Adipose tissue (tissue), 3 donors: ENCODE measurements around the gene TRABD2B. TPM values are rescaled to one million over a fixed set of nuclear protein-coding genes. Genes with fewer than 3 reads are reported as not detected.

ENCODE experiments used
- H3K27ac ChIP-seq: one replicate; pipeline ENCODE4 v1.5.1; 2013; ENCODE audit warnings: low read depth, low read length
- WGBS, 3 donors: extraction: QIAGEN DNeasy Blood & Tissue Kit; methylation state at CpG; one replicate each; pipeline ENCODE4 v1.1.7; 2013; 5-methylcytosine and 5-hydroxymethylcytosine counted together
- polyA plus RNA-seq, 3 donors: library from polyadenylated mRNA; stranded (reverse); fragments of 200-250 nt; gene quantifications; one replicate each; pipeline ENCODE4 v1.2.3, GENCODE V29; 2013
- donor health status: healthy with polysubstance abuse.
- donor health status: Bipolar disorder and iron deficiency.
- donor health status: healthy.

Gene TRABD2B
- polyA plus RNA-seq, 3 donors, result 0.46 to 2.4 (median 1.0) TPM

GRCh38 chr1:47753808-47754207, 243.4 kb downstream of the TRABD2B start:
- no peak overlapping the region for H3K27ac ChIP-seq
- WGBS, 3 donors, result 71 to 91% (median 82%) methylated on average over 1 of the region's 1 CpG

- no peak overlapping the region for H3K27ac ChIP-seq
- WGBS, 3 donors, result 79 to 93% (median 93%) methylated on average over 12 of the region's 12 CpGs
These were observed 244.6 kb downstream of the TRABD2B start for GRCh38 chr1:47752559-47752958.

GRCh38 chr1:47751996-47752451, 245.2 kb downstream of the TRABD2B start:
- no peak overlapping the region for H3K27ac ChIP-seq
- WGBS, 3 donors, result 51 to 75% (median 62%) methylated on average over 15 of the region's 15 CpGs

GRCh38 chr1:47751193-47751592, 246.0 kb downstream of the TRABD2B start:
- H3K27ac ChIP-seq, result no peak overlapping the region
- WGBS, 3 donors, result 70 to 81% (median 71%) methylated on average over 4 of the region's 4 CpGs

GRCh38 chr1:47745715-47746609, 251.2 kb downstream of the TRABD2B start:
- H3K27ac ChIP-seq, result no peak overlapping the region
- WGBS, 3 donors, result 67 to 75% (median 75%) methylated on average over 8 of the region's 8 CpGs

- WGBS, 3 donors, result 83 to 89% (median 88%) methylated on average over 8 to 9 of the region's 9 CpGs
- H3K27ac ChIP-seq, result no peak overlapping the region
These were observed 254.1 kb downstream of the TRABD2B start for GRCh38 chr1:47742890-47743760.

GRCh38 chr1:47738560-47739182, 258.5 kb downstream of the TRABD2B start:
- 23 to 30% (median 29%) methylated on average over 7 to 8 of the region's 8 CpGs for WGBS, 3 donors

GRCh38 chr1:47732489-47732888, 264.7 kb downstream of the TRABD2B start:
- 75 to 79% (median 77%) methylated on average over 4 of the region's 4 CpGs for WGBS, 3 donors
- H3K27ac ChIP-seq, result no peak overlapping the region

More at GRCh38 chr1:47738560-47739182, 258.5 kb downstream of the TRABD2B start:
- no peak overlapping the region for H3K27ac ChIP-seq

GRCh38 chr1:47731730-47732129, 265.5 kb downstream of the TRABD2B start:
- 80 to 88% (median 87%) methylated on average over 8 of the region's 8 CpGs for WGBS, 3 donors

GRCh38 chr1:47729685-47730084, 267.5 kb downstream of the TRABD2B start:
- 84 to 90% (median 90%) methylated on average over 2 of the region's 2 CpGs for WGBS, 3 donors
- no peak overlapping the region for H3K27ac ChIP-seq

More at GRCh38 chr1:47731730-47732129, 265.5 kb downstream of the TRABD2B start:
- H3K27ac ChIP-seq, result no peak overlapping the region

GRCh38 chr1:47727697-47728085, 269.5 kb downstream of the TRABD2B start:
- 85 to 93% (median 90%) methylated on average over 5 of the region's 5 CpGs for WGBS, 3 donors
- H3K27ac ChIP-seq, result no peak overlapping the region

- H3K27ac ChIP-seq, result no peak overlapping the region
- WGBS, 3 donors, result 76 to 79% (median 77%) methylated on average over 8 of the region's 8 CpGs
These were observed 270.0 kb downstream of the TRABD2B start for GRCh38 chr1:47727051-47727696.

GRCh38 chr1:47725992-47726855, 271.0 kb downstream of the TRABD2B start:
- WGBS, 3 donors, result 9 to 11% (median 10%) methylated on average over 18 to 22 of the region's 22 CpGs

GRCh38 chr1:47725511-47725991, 271.6 kb downstream of the TRABD2B start:
- 10 to 12% (median 11%) methylated on average over 13 of the region's 13 CpGs for WGBS, 3 donors
- H3K27ac ChIP-seq, result no peak overlapping the region

More at GRCh38 chr1:47725992-47726855, 271.0 kb downstream of the TRABD2B start:
- H3K27ac ChIP-seq, result no peak overlapping the region

- H3K27ac ChIP-seq, result no peak overlapping the region
- 1 to 4% (median 1%) methylated on average over 44 to 45 of the region's 45 CpGs for WGBS, 3 donors
These were observed 272.1 kb downstream of the TRABD2B start for GRCh38 chr1:47725000-47725473.

- 47 to 70% (median 61%) methylated on average over 13 of the region's 13 CpGs for WGBS, 3 donors
These were observed 272.7 kb downstream of the TRABD2B start for GRCh38 chr1:47724432-47724999.

More at GRCh38 chr1:47724432-47724999, 272.7 kb downstream of the TRABD2B start:
- no peak overlapping the region for H3K27ac ChIP-seq
